ENCODE data around the gene NSFL1C.

NSFL1C gene

GRCh38 chr20:1437235-1437904 lies 29.3 kb downstream of the NSFL1C start:
- no peak for DNase-seq (ENCODE audit: low spot score)
- TF ChIP-seq, protein P1, sequence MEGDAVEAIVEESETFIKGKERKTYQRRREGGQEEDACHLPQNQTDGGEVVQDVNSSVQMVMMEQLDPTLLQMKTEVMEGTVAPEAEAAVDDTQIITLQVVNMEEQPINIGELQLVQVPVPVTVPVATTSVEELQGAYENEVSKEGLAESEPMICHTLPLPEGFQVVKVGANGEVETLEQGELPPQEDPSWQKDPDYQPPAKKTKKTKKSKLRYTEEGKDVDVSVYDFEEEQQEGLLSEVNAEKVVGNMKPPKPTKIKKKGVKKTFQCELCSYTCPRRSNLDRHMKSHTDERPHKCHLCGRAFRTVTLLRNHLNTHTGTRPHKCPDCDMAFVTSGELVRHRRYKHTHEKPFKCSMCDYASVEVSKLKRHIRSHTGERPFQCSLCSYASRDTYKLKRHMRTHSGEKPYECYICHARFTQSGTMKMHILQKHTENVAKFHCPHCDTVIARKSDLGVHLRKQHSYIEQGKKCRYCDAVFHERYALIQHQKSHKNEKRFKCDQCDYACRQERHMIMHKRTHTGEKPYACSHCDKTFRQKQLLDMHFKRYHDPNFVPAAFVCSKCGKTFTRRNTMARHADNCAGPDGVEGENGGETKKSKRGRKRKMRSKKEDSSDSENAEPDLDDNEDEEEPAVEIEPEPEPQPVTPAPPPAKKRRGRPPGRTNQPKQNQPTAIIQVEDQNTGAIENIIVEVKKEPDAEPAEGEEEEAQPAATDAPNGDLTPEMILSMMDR (IDR thresholded peaks at IDR 0.05; ENCODE audit: poor library complexity, severe bottlenecking), result peak; percentile 98

DNA sequence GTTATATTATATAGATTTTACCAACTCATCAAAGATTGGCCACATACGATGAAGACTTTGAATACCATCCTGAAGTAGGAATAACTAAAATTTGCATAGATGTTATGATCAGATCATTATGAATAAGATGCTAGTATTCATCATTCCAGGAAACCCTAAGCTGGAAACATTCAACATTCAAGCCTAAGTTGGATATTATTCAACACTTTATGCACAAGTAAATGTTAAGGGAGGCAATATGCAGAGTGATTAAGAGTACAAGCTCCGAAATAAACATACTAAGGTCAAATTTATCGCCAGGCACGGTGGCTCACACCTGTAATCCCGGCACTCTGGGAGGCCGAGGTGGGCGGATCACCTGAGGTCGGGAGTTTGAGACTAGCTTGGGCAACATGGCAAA lies 30.4 kb downstream of the NSFL1C start:
- Histone ChIP-seq H3K4me3 (ENCODE audit: severe bottlenecking) (no peak overlapping the region), H3K9me3 (ENCODE audit: severe bottlenecking) (no peaks in the 10 kb centered on the region), H3K27ac (ENCODE audit: poor library complexity, severe bottlenecking) (no peak overlapping the region), H3K27me3 (ENCODE audit: insufficient read depth, poor library complexity, severe bottlenecking) (no peaks in the 10 kb centered on the region), H3K4me1 (ENCODE audit: insufficient read depth, poor library complexity, severe bottlenecking) (peaks cover 6% of the 10 kb centered on the region), H3K36me3 (ENCODE audit: low read depth) (no peaks in the 10 kb centered on the region)
- no peak for ATAC-seq (ENCODE audit: low read depth)
- DNase-seq (ENCODE audit: low spot score), result no peak
- TF ChIP-seq, protein P1 (IDR thresholded peaks at IDR 0.05; ENCODE audit: poor library complexity, severe bottlenecking), result no peak

More at GRCh38 chr20:1437235-1437904, 29.3 kb downstream of the NSFL1C start:
- Histone ChIP-seq H3K9me3 (ENCODE audit: severe bottlenecking) (no peaks in the 10 kb centered on the region), H3K27ac (ENCODE audit: poor library complexity, severe bottlenecking) (no peak overlapping the region), H3K4me1 (ENCODE audit: insufficient read depth, poor library complexity, severe bottlenecking) (peaks cover 6% of the 10 kb centered on the region), H3K36me3 (ENCODE audit: low read depth) (no peaks in the 10 kb centered on the region), H3K4me3 (ENCODE audit: severe bottlenecking) (no peak overlapping the region), H3K27me3 (ENCODE audit: insufficient read depth, poor library complexity, severe bottlenecking) (no peaks in the 10 kb centered on the region)
- ATAC-seq (ENCODE audit: low read depth), result peak; percentile 50; the same call in 2 of the 3 replicates

GRCh38 chr20:1435337-1435699 lies 31.3 kb downstream of the NSFL1C start:
- no peaks in the 10 kb centered on the region for H3K9me3 ChIP-seq (ENCODE audit: severe bottlenecking)
- TF ChIP-seq, protein P1 (IDR thresholded peaks at IDR 0.05; ENCODE audit: poor library complexity, severe bottlenecking), result no peak
- no peak overlapping the region for H3K27ac ChIP-seq (ENCODE audit: poor library complexity, severe bottlenecking)
- H3K4me3 ChIP-seq (ENCODE audit: severe bottlenecking), result no peak overlapping the region
- DNase-seq (ENCODE audit: low spot score) (no peak), ATAC-seq (ENCODE audit: low read depth) (no peak)
- peaks cover 6% of the 10 kb centered on the region for H3K4me1 ChIP-seq (ENCODE audit: insufficient read depth, poor library complexity, severe bottlenecking)
- H3K27me3 ChIP-seq (ENCODE audit: insufficient read depth, poor library complexity, severe bottlenecking), result no peaks in the 10 kb centered on the region
- H3K36me3 ChIP-seq (ENCODE audit: low read depth), result no peaks in the 10 kb centered on the region

DNA sequence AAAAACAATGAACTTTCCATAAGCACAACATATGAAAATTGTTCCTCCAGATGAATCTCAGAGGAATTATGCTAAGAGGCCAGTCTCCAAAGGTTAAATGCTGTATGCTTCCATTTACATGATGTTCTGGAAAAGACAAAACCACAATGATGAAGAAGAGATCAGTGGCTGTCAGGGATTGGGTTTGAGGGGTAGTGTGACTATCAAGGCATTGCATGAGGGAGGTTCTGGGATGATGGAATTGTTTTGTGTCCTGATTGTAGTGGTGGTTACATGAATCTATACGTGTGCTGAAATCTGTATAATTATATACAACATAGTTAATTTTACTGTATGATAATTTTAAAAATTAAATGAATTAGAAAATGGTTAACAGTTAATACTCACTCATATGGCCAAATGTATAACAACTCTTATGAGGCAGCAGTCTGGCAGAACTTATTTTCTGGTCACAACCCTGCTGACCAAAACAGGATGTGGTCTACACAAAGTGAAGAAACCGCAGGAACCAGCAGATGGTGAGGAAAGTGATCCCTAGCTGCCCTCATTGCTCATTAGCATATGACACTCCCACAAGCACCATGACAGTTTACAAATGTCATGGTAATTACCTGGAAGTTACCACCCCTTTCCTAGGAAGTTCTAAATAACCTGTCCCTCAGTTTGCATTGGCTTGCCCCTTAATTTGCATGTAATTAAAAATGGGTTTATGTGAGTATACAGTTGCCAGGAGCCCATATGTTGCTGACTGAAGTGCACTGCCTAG lies 31.9 kb downstream of the NSFL1C start:
- Histone ChIP-seq H3K27me3 (ENCODE audit: insufficient read depth, poor library complexity, severe bottlenecking) (no peaks in the 10 kb centered on the region), H3K9me3 (ENCODE audit: severe bottlenecking) (no peaks in the 10 kb centered on the region), H3K27ac (ENCODE audit: poor library complexity, severe bottlenecking) (peak overlapping the region; percentile 16), H3K4me1 (ENCODE audit: insufficient read depth, poor library complexity, severe bottlenecking) (peaks cover 6% of the 10 kb centered on the region), H3K4me3 (ENCODE audit: severe bottlenecking) (no peak overlapping the region), H3K36me3 (ENCODE audit: low read depth) (no peaks in the 10 kb centered on the region)
- TF ChIP-seq, protein P1 (IDR thresholded peaks at IDR 0.05; ENCODE audit: poor library complexity, severe bottlenecking), result no peak
- ATAC-seq (ENCODE audit: low read depth) (peak; percentile 96), DNase-seq (ENCODE audit: low spot score) (no peak)

GRCh38 chr20:1431158-1431557 lies 35.5 kb downstream of the NSFL1C start:
- Histone ChIP-seq H3K4me1 (ENCODE audit: insufficient read depth, poor library complexity, severe bottlenecking) (peaks cover 6% of the 10 kb centered on the region), H3K9me3 (ENCODE audit: severe bottlenecking) (no peaks in the 10 kb centered on the region), H3K4me3 (ENCODE audit: severe bottlenecking) (no peak overlapping the region), H3K27me3 (ENCODE audit: insufficient read depth, poor library complexity, severe bottlenecking) (no peaks in the 10 kb centered on the region), H3K27ac (ENCODE audit: poor library complexity, severe bottlenecking) (no peak overlapping the region), H3K36me3 (ENCODE audit: low read depth) (no peaks in the 10 kb centered on the region)
- TF ChIP-seq, protein P1 (IDR thresholded peaks at IDR 0.05; ENCODE audit: poor library complexity, severe bottlenecking), result no peak
- DNase-seq (ENCODE audit: low spot score) (no peak), ATAC-seq (ENCODE audit: low read depth) (no peak)
